Left ventricle myocardium inferior (tissue), 1 donor: ENCODE results near the gene SLC16A8. TPM values are rescaled to one million over a fixed set of nuclear protein-coding genes. Genes with fewer than 3 reads are reported as not detected.

Experiments
- DNase-seq: peaks from one replicate; pipeline ENCODE4 v3.0.0-alpha.2; 2020
- H3K27ac ChIP-seq: fragments of 200-600 bp; replicated peaks from 2 replicates; pipeline ENCODE4 v1.8.0; 2021
- H3K27me3 ChIP-seq: fragments of 200-600 bp; 2 replicates; pipeline ENCODE4 v1.8.0; 2021; ENCODE audit warnings: low read depth
- H3K36me3 ChIP-seq: fragments of 200-600 bp; 2 replicates; pipeline ENCODE4 v1.8.0; 2021
- H3K4me1 ChIP-seq: fragments of 200-600 bp; 2 replicates; pipeline ENCODE4 v1.8.0; 2021
- H3K4me3 ChIP-seq: fragments of 200-600 bp; 2 replicates; pipeline ENCODE4 v1.8.0; 2021; ENCODE audit warnings: mild to moderate bottlenecking, moderate library complexity
- H3K9me3 ChIP-seq: fragments of 200-600 bp; replicated peaks from 2 replicates; pipeline ENCODE4 v1.8.0; 2021
- intact Hi-C: fragments of 100-400 bp; cut with micrococcal nuclease; formaldehyde crosslinking; loops from one replicate; pipeline ENCODE4 v1.11.0; 2022
- total RNA-seq: library from RNA; stranded (reverse); fragmentation: NEBNext Ultra II Directional; extraction: Animal tissue kit (Norgen Biotek cat#: 25700); gene quantifications from one replicate; pipeline ENCODE4 v1.2.1, GENCODE V29; 2021
- TF ChIP-seq, protein P1 (sequence below): fragments of 200-600 bp; IDR thresholded peaks from 2 replicates; pipeline ENCODE4 v1.8.0; 2021; ENCODE audit warnings: antibody characterized with exemption, mild to moderate bottlenecking, borderline replicate concordance
- donor health status: DM: no; HTN: yes; CAD: no; lungs with severe emphysema.

SLC16A8 gene
- total RNA-seq, 1 donor from 2014 or later, result not detected

DNA sequence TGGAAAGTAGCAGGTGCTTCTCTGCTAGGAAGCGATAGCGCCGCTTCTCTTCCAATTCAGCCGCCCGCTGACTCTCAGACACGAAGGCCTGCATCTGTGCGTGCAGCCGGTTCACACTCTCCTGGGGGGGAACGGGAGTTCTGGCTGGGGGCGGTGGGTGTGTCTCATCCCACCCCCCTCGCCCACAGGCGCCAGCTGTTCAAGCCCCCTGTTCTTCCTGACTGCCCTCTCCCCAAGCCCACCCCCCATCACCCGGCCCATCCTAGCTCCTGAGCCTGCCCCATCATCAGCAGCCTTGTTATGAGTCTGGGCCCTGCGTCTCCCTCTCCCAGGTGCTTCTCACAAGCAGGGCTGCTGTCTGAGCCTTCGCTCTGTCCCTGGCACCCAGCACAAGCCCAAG is 13.1 kb upstream of the SLC16A8 start:
- Histone ChIP-seq H3K27me3 (no peaks in the 10 kb centered on the region), H3K9me3 (no peaks in the 10 kb centered on the region), H3K27ac (no peak overlapping the region), H3K36me3 (no peaks in the 10 kb centered on the region), H3K4me3 (no peak overlapping the region), H3K4me1 (peaks cover 10% of the 10 kb centered on the region)
- no peak for DNase-seq
- TF ChIP-seq, protein P1, sequence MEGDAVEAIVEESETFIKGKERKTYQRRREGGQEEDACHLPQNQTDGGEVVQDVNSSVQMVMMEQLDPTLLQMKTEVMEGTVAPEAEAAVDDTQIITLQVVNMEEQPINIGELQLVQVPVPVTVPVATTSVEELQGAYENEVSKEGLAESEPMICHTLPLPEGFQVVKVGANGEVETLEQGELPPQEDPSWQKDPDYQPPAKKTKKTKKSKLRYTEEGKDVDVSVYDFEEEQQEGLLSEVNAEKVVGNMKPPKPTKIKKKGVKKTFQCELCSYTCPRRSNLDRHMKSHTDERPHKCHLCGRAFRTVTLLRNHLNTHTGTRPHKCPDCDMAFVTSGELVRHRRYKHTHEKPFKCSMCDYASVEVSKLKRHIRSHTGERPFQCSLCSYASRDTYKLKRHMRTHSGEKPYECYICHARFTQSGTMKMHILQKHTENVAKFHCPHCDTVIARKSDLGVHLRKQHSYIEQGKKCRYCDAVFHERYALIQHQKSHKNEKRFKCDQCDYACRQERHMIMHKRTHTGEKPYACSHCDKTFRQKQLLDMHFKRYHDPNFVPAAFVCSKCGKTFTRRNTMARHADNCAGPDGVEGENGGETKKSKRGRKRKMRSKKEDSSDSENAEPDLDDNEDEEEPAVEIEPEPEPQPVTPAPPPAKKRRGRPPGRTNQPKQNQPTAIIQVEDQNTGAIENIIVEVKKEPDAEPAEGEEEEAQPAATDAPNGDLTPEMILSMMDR, result no peak
- intact Hi-C loops, result no loop called here

DNA sequence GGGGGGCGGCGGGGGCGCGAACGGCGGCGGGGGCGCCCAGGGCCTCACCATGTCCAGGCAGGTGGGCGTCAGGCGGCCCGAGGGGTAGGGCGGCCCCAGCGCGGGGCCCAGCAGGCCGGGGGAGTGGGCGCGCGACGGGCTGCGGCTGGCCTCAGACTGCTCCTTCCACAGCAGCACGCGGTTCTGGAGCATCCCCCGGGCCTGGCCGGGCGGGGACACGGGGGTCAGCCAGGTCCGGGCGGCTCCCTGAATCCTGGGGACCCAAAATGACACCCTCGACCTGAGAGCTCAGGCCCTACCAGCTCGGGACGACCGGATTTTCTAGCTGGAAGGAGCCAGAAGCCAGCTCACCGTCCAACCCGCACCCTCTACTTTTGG is 5.5 kb upstream of the SLC16A8 start:
- Histone ChIP-seq H3K27me3 (peaks cover 21% of the 10 kb centered on the region), H3K27ac (no peak overlapping the region), H3K9me3 (no peaks in the 10 kb centered on the region), H3K4me3 (peak overlapping the region; percentile 49), H3K36me3 (no peaks in the 10 kb centered on the region), H3K4me1 (peaks cover 6% of the 10 kb centered on the region)
- DNase-seq, result no peak
- TF ChIP-seq, protein P1, result no peak
- intact Hi-C loops, result no loop called here

DNA sequence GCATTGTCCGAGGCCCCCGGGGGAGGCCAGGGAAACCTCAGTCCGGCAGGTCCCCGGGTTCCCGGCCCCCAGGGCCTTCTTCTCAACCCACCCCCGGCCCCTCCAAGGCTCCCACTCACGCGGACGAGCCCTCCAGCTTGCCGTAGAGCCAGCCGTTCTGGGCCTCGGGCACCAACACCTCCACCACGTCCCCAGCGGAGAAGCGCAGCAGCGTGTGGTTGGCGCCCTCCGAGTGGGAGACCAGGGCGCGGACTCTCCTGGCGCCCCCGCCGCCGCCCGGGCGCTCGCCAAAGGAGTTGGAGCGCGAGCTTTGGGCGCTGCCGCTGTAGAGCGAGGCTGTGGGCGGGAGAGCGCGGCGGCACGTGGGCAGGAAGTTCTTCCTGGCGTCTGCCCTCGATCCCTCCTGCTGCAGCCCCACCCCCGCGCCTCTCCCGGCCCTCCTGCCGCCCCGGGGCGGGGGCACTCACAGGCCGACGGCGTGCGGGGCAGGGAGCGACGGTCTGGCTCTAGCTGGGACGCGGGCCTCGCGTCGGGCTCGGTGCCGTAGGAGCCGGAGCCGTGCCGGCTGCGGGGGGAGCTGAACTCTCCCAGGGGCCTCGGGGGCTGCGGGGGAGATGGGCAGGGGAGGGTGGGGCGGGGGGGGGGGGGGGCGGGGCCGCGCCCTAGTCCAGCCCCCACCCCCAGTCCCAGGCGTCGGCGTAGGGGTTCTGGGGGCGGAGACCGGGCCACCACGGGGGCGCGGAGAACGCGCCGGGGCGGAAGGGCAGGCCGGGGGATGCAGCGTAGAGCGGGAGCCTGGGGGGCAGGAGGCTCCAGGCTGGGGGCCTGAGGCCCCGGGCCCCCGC is 4.9 kb upstream of the SLC16A8 start:
- Histone ChIP-seq H3K9me3 (no peaks in the 10 kb centered on the region), H3K36me3 (no peaks in the 10 kb centered on the region), H3K27me3 (peaks cover 21% of the 10 kb centered on the region), H3K4me3 (peak overlapping the region; percentile 49), H3K27ac (no peak overlapping the region), H3K4me1 (peaks cover 6% of the 10 kb centered on the region)
- peak; percentile 30 for DNase-seq
- intact Hi-C loops, result no loop called here
- TF ChIP-seq, protein P1, result no peak

DNA sequence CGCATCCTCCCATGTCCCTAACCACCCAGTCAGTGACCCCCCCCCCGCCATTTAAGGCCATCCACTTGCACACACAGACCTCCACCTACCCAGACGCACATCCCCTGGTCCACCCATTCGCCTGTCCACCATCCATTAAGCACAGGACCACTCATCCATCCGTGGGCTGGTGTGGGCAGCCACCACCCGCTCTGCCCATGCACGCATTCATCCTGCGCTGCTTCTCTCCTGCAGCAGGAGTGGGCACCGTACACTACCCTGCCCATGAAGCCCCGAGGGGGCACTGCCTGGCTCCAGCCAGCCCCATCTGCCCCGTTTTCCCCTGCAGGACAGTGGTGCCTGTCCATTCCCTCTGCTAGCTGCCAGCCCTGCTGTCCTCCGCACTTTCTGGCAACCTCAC is 3.9 kb upstream of the SLC16A8 start:
- H3K27me3 ChIP-seq, result peaks cover 25% of the 10 kb centered on the region

DNA sequence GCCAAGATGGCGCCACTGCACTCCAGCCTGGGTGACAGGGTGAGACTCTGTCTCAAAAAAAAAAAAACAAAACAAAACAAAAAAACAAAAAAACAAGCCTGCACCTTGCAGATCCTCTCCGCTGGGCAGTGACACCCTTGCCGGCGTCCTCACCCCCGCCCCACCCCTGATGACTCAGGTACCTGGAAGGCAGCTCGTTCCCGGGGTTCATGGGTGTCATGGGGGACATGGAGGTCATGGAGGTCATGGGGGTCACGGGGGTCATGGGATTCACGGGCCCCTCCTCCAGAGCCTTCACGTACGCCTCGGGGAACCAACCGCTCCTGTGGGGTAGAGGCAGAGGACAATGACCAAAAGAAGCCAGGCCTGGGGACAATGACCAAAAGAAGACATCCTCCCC is 3.0 kb upstream of the SLC16A8 start:
- no peaks in the 10 kb centered on the region for H3K9me3 ChIP-seq
- intact Hi-C loops, result no loop called here
- H3K36me3 ChIP-seq, result no peaks in the 10 kb centered on the region
- H3K4me3 ChIP-seq, result no peak overlapping the region
- DNase-seq, result no peak
- peaks cover 34% of the 10 kb centered on the region for H3K27me3 ChIP-seq
- H3K27ac ChIP-seq, result no peak overlapping the region
- H3K4me1 ChIP-seq, result peaks cover 15% of the 10 kb centered on the region
- TF ChIP-seq, protein P1, result no peak

More for the DNA sequence above, 3.9 kb upstream of the SLC16A8 start:
- TF ChIP-seq, protein P1, result no peak
- DNase-seq, result no peak
- Histone ChIP-seq H3K27ac (no peak overlapping the region), H3K4me1 (peaks cover 6% of the 10 kb centered on the region), H3K4me3 (no peak overlapping the region), H3K36me3 (no peaks in the 10 kb centered on the region), H3K9me3 (no peaks in the 10 kb centered on the region)
- intact Hi-C loops, result no loop called here
